ENCODE data around the gene ADARB2. TPM values are rescaled to one million over a fixed set of nuclear protein-coding genes. Genes with fewer than 3 reads are reported as not detected.

ADARB2 gene
- total and polyA plus RNA-seq, 8 donors, result 0.41 to 0.92 (median 0.76) TPM

- DNase-seq (no peak), ATAC-seq (no peak)
- H3K36me3 ChIP-seq, result no peaks in the 10 kb centered on the region
- H3K9me3 ChIP-seq, result peaks cover 0 to 1% of the 10 kb centered on the region in 2 donors
- H3K4me3 ChIP-seq, result no peak overlapping the region
- intact Hi-C loops (cut with DNase I), result no loop called here
- no peaks in the 10 kb centered on the region for H3K4me1 ChIP-seq
- no peak overlapping the region for H3K27ac ChIP-seq
- peaks cover 0 to 17% of the 10 kb centered on the region in 2 donors for H3K27me3 ChIP-seq
- TF ChIP-seq CTCF (IDR thresholded peaks at IDR 0.05), result no peak
Observed at GRCh38 chr10:1582739-1583138, 154.6 kb downstream of the ADARB2 start.

GRCh38 chr10:1581189-1581588, 156.1 kb downstream of the ADARB2 start:
- ATAC-seq (no peak), DNase-seq (no peak)
- no peaks in the 10 kb centered on the region for H3K4me1 ChIP-seq
- peaks cover 0 to 20% of the 10 kb centered on the region in 2 donors for H3K27me3 ChIP-seq
- TF ChIP-seq CTCF (IDR thresholded peaks at IDR 0.05), result no peak
- no peak overlapping the region for H3K27ac ChIP-seq
- intact Hi-C loops (cut with DNase I), result no loop called here
- H3K36me3 ChIP-seq, result no peaks in the 10 kb centered on the region
- no peak overlapping the region for H3K4me3 ChIP-seq
- H3K9me3 ChIP-seq, result no peaks in the 10 kb centered on the region

- DNase-seq (no peak), ATAC-seq (no peak)
- H3K27me3 ChIP-seq, result peaks cover 0 to 29% of the 10 kb centered on the region in 2 donors
- no peak overlapping the region for H3K27ac ChIP-seq
- H3K9me3 ChIP-seq, result no peaks in the 10 kb centered on the region
- no peaks in the 10 kb centered on the region for H3K4me1 ChIP-seq
- no peaks in the 10 kb centered on the region for H3K36me3 ChIP-seq
- no peak for TF ChIP-seq CTCF (IDR thresholded peaks at IDR 0.05)
- H3K4me3 ChIP-seq, result no peak overlapping the region
- intact Hi-C loops (cut with DNase I), result no loop called here
Observed at GRCh38 chr10:1579671-1580070, 157.7 kb downstream of the ADARB2 start.

GRCh38 chr10:1579141-1579491, 158.2 kb downstream of the ADARB2 start:
- Histone ChIP-seq H3K27me3 (peaks cover 0 to 29% of the 10 kb centered on the region in 2 donors), H3K27ac (no peak overlapping the region), H3K36me3 (no peaks in the 10 kb centered on the region), H3K4me3 (no peak overlapping the region), H3K4me1 (no peaks in the 10 kb centered on the region), H3K9me3 (no peaks in the 10 kb centered on the region)
- intact Hi-C loops (cut with DNase I), result no loop called here
- DNase-seq (no peak), ATAC-seq (no peak)
- TF ChIP-seq CTCF (IDR thresholded peaks at IDR 0.05), result no peak

- ATAC-seq (no peak), DNase-seq (peak in 1 of 4 donors; percentile 68)
- H3K36me3 ChIP-seq, result no peaks in the 10 kb centered on the region
- H3K9me3 ChIP-seq, result no peaks in the 10 kb centered on the region
- no peaks in the 10 kb centered on the region for H3K4me1 ChIP-seq
- peaks cover 0 to 29% of the 10 kb centered on the region in 2 donors for H3K27me3 ChIP-seq
- H3K27ac ChIP-seq, result no peak overlapping the region
- no peak overlapping the region for H3K4me3 ChIP-seq
- intact Hi-C loops (cut with DNase I), result no loop called here
- TF ChIP-seq CTCF (IDR thresholded peaks at IDR 0.05), result no peak
Observed at GRCh38 chr10:1578392-1579140, 158.8 kb downstream of the ADARB2 start.
